Activated naive CD4-positive, alpha-beta T cell treated with Interleukin-2 at 50 U/mL for 16 hours (primary cell): ENCODE data around the gene CITED4.

Source experiments
- DNase-seq: peaks from one replicate; pipeline ENCODE4 v3.0.0-alpha.2; 2020

Gene CITED4

DNA sequence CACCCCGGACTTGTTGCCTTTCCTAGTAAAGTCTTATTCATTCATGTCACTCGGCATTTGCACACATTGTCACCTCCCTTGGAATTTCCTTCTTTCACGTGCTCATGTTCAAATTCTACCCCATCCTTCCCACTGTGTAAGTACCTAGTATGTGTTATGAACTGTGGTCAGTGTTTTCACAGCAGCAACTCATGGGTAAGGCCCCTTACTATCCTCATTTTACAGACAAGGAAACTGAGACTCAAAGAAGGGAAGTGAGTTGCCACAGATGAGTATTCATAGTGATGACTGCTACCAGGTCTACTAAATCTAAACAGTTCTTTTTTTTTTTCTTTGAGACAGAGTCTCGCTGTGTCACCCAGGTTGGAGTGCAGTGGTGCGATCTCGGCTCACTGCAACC, 10.5 kb downstream of the CITED4 start:
- DNase-seq: no peak

DNA sequence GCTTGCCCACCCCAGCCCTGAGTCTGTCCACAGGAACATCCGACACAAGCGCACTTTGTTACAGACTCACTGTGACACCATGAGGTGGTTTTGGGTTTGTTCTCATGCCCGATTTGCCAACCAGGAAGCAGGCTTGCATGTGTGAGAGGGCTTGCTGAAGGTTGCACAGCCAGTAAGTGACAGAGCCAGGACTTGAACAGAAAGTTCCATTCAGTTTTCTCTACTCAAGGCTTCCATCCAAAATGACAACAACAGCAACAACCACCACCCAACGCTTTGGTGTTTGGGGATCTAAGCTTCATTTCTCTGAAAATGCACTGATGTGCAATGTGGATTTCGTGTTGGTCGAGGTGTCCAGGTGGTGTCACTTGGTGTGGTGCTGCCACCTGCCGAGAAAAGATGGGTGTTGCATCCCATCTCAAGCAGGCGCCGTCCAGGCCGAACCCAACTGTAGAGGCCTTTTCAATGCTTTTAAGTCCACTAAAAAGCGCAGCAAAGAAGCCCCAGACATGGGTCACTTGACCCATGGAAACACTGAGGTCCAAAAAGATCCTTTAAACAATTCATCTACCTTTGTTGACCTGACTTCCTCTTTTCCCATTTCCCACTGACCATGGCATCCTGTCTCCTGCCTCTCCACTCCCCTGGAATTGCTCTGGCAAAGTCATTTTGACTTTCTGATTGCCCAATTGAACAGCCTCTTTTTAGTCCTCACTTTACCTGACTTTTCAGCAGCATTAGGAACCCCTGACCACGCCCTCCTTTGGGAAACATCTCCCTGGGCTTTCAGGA, 12.2 kb downstream of the CITED4 start:
- DNase-seq: peak; percentile 80

DNA sequence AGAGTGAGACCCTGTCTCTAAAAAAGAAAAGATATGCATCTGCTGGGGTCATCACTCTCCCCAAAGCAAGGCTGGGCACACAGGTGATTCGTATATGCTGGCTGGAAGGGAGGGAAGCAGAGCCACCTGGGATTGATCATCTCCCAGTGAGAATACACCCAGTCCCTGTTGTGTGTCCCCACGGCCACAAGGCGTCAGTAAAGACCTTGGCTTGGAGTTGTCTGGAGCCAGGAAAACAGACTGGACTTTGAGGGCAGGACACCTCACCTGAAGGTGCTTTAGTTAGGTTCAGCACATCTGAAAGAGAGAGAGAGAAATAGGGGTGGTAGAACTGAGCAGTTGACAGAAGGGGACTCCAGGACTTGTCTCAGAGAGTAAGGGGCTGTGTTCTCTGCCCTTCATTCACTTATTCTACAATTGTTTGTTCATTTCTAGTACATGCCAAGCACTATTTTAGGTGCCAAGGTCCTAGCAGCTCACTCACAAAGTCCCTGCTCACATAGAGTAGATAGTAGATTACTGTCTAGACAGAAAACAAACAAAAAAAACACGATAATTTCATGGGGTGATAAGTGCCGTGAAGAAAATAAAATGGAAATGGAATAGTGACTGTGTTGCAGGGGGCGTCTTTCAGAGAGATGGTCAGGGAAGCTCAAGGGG, 13.5 kb downstream of the CITED4 start:
- DNase-seq: no peak

DNA sequence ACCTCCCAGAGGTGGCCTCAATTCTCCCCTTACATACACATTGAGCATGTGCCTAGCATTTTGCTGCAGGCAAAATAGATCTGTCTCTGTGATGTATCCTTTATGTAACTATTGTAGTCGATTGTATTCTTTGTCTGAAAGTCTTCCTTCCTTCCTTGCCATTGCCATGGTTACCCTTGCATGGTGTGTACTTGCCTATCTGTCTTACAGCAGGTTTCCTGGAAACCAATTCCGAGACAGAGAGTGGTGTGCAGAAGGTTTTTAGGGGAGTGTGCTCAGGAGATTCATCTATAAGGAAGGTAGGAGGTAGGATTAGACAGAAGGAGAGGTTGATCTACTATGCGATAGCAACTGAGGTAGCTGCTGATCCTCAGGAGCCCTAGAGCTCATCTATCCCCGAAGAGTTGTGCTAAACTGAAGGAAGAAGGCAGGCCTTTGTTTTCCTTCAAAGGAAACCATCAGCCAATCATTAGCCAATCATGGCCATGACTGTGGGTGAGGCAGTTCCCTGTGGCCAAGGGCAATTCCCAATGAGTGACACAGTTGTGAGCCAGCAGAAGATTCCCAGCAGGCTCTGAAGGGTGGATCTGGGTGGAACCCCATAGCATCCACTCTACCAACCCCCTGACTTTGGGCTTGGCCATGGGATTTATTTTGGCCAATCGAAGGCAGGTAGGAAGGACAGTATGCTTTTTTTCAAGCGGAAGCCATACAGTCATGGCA, 15.0 kb downstream of the CITED4 start:
- no peak for DNase-seq

DNA sequence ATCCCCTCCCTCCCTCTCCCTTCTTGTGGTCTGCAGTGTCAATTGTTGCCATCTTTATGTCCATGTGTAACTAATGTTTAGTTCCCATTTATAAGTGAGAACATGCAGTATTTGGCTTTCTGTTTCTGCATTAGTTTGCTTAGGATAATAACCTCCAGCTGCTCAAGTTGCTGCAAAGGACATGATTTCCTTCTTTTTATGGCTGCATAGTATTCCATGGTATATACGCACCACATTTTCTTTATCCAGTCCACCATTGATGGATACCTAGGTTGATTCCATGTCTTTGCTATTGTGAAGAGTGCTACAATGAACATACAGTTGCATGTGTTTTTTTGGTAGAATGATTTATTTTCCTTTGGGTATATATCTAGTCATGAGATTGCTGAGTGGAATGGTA, 16.3 kb downstream of the CITED4 start:
- DNase-seq: no peak

DNA sequence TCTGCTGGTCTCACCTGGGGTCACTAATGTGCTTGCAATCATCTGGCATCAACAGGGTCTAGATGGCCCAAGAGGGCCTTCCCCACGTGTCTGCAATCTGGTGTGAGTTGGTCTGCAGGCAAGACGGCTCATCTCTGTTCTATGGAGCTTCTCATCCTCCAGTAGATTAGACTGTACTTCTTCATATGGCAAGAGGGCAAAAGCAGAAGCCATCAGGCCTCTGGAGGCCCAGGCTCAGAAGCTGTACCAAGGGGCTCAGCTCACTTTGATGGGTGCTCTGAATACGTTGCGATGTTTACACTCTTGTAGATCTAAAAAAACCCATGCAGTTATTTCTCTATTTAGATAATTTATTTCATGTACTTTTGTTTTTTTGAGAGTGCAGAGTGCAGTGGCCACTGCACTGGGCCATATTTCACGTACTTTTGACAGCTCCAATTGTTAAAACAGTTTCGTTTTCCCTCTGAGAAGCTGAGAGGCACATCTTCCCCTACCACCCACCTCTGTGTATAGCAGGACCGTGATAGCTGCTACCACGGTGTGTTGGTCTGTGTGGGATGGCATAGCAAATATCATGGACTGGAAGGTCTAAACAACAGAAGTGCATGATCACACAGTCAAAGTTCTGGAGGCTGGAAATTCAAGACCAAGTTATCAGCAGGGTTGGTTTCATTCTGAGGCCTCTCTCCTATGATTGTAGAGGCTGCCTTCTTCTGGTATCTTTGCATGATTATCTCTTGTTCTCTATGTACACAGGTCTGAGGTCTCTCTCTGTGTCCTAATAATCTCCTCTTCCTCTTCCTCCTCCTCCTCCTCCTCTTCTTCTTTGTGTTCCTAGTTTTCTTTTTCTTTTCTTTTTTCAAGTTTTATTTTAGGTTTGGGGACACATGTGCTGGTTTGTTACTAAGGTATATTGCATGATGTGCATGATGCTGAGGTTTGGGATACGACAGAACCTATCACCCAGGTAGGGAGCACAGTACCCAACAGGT, 17.0 kb downstream of the CITED4 start:
- no peak for DNase-seq

DNA sequence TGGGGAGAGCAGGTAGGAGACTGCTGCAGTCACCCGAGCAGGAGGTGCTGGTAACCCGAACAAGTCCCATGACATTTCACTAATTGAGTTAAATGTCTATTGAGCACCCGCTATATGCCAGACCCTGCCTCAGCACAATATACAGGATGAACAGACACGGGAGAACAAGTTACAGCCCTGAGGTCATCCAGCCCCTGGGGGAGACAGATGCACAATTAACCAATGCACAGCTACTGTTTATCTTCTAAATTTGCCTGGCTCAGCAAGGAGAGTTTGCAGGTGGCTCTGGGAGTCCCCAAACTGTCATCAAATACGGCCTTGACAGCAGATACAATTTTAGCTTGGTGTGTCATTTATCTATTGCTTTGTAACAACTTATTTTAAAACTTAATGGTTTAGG, 18.1 kb downstream of the CITED4 start:
- DNase-seq: no peak

DNA sequence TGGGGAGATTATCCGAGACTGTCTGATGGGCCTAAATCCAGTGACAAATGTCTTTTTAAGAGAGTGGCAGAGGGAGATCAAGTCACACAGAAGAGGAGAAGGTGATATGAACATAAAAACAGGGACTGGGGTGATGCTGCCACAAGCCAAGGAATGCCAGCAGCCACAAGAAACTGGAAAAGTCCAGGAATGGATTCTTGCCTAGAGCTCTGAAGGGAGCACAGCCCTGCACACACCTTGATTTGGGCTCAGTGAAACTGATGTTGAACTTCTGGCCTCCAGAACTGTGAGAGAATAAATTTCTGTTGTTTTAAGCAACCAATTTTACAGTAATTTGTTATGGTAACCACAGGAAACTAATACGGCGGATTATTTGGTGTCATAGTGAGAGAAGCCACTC, 19.5 kb downstream of the CITED4 start:
- DNase-seq: no peak

DNA sequence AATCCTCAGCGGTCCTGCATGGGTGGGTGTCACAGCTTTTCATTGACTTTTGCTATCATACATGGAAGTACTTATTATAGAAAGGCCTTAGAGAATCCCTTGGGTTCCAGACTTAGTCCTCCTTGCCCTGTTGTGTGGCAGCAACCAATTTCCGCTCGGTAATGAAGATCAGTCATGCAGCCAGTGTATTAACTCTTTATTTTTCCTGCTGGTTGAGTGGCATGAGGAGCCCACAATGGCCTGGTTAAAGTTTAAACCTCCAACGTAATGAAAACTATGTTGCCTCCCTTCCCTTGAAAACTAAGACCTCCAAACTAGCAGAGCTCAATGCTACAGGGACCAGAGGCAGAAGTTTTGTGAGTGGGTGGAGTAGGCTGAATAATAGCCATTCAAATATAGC, 20.0 kb downstream of the CITED4 start:
- DNase-seq: no peak

DNA sequence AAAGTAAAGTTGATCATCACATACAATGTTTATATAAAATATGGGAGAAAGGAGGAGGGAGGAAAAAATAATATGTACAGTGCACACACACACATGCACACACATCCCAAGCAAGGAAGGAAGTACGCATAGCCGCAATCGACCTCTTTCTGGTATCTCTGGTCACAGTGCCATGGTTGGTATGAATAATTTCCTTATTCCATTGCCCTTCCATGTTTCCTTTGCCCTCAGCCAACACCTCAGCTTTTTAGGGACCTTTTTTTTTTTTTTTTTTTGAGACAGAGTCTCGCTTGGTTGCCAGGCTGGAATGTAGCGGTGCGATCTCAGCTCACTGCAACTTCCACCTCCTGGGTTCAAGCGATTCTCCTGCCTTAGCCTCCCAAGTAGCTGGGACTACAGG, 20.6 kb downstream of the CITED4 start:
- DNase-seq: no peak

DNA sequence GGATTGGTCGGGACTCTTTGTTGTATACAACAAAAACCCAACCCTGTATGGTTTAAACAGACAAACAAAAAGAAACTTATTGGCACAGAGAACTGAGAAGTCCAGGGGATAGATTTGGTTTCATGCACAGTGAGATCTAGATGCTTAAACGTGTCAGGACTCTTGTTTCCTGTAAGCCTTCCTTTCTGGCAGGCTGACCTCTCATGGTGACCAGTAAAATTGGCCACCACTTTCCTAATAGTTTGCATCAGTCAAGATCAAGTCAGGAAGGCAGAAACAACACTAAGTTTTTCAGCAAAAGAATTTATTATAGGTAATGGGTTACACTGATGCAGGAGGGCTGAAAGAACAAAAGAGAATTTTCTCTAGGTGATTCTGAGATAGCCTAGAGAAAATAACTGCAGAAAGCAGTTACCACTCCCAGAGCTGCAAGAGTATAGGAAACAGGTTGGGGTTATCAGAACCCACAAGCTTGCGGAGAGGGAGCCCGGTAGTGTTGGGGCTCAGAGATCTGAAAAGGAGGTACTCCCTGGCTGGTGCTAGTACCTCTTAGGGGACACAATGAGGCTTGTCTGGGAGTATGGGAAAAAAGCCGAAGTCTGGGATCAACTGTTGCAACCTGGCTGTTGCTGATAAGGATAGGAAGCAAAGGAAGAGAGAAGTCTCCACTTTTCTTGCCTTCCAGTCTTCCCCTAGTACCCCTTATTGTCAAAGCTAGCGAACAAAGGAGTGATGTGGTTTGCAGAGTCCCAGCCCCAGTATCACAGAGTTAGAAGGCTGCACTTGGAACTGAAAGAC, 21.4 kb downstream of the CITED4 start:
- no peak for DNase-seq

DNA sequence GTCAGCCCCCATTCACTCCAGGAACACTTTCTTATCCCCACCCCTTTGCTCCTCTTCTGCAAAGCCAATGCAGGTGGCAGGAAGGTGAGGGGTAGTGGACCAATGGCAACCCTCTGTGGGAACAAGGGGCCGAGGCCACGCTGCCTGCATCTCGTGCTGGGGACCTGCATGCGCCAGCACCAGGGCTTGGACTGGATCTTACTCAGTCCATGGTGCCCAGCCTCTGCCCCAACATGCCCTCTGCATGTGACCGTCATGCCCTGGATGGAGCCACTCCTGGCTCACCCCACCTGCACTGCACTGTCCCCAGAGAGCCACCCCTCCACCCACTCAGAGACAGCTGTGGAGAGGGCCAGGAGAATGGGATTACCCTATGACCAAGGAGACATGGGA, 22.2 kb downstream of the CITED4 start:
- DNase-seq: no peak

DNA sequence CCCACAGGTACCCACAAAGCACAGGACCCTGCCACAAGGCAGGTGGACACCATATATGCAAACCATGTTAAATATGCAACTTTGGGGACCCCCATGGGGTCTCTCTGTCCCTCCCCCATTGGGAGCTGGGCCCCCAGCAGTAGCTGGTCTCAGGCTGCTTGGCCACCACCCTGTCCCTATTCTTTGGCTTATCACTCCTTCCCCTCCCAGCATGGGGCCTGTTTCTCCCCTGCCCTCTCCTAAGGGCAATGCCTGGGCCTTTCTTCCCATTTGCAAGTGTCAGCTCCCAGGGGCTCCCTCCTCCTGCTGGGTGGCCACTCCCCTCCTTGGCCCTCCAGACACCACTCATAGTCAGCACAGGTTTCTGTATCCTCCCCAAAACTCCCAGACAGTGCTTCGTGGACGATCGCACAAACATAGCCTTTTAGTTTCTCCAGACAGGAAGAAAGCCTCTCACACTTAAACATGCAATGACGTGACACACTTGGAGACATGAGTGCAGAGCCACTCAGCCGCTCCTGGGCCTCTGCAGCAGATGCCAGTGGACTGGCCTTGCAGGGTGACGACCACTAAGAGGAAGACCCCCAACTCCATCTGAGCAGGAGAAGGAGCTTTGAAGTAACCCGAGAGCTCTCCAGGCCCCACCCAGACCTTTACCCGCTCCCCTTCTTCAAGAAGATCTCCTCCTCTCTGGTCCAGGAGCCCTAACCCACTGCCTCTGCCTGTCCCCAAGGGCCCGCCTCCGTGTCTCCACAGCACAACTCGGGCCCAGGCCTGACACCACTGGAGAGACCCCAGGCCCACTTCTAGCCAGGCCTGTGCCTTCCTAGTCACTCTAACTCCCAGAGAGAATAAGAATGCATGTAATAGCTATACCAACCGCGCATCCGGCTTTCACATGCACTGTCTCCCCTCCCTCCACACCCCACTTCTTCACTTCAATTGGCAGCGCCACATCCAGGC, 22.9 kb downstream of the CITED4 start:
- DNase-seq: no peak

DNA sequence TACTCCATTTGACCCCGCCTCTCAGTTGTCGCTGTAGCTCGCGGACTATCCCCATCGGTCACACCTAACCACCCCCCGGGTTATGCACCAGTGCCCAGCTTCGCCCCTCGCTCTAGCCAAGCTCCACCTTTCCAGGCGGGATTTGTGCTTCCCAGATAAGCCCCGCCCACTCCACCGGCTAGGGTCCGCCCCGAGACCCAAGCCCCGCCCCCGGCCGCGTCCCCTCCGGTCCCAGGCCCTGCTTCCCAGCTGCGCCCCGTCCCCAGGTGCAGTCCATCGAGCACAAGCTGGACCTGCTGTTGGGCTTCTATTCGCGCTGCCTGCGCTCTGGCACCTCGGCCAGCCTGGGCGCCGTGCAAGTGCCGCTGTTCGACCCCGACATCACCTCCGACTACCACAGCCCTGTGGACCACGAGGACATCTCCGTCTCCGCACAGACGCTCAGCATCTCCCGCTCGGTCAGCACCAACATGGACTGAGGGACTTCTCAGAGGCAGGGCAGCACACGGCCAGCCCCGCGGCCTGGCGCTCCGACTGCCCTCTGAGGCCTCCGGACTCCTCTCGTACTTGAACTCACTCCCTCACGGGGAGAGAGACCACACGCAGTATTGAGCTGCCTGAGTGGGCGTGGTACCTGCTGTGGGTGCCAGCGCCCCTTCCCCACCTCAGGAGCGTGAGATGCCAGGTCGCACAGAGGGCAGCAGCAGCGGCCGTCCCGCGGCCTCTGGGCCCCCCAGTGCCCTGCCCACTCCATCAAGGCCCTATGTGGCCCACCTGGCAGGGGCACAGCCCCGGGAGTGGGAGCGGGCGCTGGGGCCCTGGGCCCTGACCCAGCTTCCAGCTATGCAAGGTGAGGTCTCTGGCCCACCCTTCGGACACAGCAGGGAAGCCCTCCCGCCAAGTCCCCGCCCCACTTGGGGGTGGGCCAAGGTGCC, 23.9 kb downstream of the CITED4 start:
- DNase-seq: no peak

DNA sequence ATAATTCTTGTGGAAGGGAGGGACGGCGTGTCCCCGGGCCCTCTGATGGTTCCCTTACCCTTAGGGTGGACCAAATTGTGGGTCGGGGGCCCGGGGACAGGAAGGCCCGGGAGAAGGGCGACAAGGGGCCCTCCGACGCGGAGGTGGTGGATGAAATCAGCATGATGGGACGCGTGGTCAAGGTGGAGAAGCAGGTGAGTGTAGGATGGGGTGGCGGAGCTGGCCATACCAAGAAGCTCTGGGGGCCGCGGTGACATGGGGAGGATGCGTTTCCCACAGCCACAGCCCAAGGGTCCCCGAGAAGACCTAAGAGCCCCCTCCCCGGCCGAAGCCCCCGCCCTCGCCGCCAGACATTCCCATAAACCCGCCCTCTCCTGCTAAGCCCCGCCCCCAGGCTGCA, 24.6 kb downstream of the CITED4 start:
- DNase-seq: no peak

DNA sequence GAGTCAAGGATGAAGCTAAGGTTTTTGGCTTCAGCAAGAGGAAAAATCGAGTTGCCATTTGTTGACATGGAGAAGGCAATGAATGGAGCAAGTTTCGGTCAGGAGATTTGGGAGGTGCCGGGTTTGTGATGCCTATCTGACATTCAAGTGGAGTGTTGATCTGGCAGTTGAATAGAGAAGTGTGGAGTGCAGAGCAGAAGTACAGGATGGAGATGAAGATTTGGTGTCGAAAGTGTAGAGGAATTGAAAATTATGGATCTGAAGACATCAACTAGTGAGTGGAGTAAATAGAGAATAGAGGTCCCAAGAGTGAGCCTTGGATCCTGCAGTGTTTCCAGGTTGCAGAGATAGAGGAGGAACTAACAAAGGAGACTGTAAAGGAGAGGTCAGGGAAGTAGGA, 25.9 kb downstream of the CITED4 start:
- DNase-seq: no peak

DNA sequence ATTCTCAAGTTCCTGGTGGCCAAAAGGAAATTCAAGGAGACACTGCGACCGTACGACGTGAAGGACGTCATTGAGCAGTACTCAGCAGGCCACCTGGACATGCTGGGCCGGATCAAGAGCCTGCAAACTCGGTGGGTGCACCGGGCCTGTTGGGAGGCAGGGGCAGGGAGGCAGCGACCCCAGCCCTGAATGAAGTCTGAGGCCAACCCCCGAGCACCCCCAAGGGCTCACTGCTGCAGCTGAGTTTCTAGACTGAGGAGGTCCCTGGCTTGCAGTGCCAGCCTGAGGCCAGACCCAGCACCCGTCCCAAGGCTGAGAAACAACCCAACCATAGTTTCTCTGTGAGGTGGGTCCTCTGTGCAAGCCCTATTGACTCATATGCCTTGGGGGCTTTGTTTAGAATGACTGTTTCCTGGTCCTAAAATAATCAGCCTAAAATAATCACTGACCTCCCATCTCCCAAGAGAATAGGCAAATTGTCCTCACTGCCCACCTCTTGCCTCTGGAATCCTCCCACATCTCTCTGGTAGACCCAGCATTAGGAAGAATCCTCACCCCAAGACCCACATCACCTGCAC, 27.1 kb downstream of the CITED4 start:
- DNase-seq: no peak

DNA sequence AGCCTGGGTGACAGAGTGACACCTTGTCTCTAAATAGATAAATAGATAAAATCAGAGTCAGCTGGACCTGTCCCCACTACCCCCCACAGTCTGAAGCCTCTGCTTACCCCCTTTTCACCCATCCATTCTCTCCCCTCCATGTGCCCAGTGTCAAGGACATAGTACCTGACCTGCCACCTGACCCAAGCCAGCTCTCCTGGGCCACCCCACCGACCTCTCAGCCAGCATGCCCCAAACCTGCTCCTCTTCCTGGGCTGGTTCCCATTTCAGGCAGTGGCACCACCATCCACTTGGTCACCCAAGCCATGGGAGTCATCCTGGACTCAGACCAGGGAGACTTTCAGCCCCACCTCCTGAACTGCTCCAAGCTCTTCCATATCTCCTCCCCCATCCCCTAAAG, 28.2 kb downstream of the CITED4 start:
- no peak for DNase-seq
